ENCODE data around the gene ZDHHC18. TPM values are rescaled to one million over a fixed set of nuclear protein-coding genes. Genes with fewer than 3 reads are reported as not detected.
"Not testable (repeated sequence)": the region's sequence is repeated elsewhere in the genome, so short reads cannot be mapped to it uniquely, and the experiment has no call there.

Gene ZDHHC18
- total and polyA plus RNA-seq, 5 donors from 2014 or later, result 4.4 to 73.6 (median 14.2) TPM

DNA sequence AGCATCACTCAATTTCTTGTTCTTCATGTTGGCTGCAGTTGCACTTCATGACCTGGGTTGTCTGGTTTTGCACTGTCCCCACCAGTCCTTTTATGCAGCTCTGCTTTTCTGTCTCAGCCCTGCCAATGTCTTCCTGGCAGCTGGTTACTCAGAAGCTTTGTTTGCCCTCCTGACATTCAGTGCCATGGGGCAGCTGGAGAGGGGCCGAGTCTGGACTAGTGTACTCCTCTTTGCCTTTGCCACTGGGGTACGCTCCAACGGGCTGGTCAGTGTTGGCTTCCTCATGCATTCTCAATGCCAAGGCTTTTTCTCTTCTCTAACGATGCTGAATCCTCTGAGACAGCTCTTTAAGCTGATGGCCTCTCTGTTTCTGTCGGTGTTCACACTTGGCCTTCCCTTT lies 32.1 kb upstream of the ZDHHC18 start:
- Mint-ChIP-seq H3K27ac (peak overlapping the region in 1 of 3 donors; percentile 53), H3K9me3 (no peaks in the 10 kb centered on the region), H3K36me3 (peaks cover 41% of the 10 kb centered on the region), H3K4me3 (no peak overlapping the region), H3K4me1 (peaks cover under 1 to 32% (median 25%) of the 10 kb centered on the region in 4 donors), H3K27me3 (no peaks in the 10 kb centered on the region)
- no peaks in the 10 kb centered on the region for H3K9me3 ChIP-seq (ENCODE audit: control insufficient read depth in 2 of 2, low read length in 2 of 2)
- no peak overlapping the region for H3K27ac ChIP-seq (ENCODE audit: insufficient read depth, low read length, poor library complexity, severe bottlenecking)
- H3K4me3 ChIP-seq (ENCODE audit: low read depth, low read length), result no peak overlapping the region
- peaks cover 20% of the 10 kb centered on the region for H3K36me3 ChIP-seq (ENCODE audit: control insufficient read depth, insufficient read depth, low read length)
- DNase-seq (no peak), ATAC-seq (ENCODE audit: low read depth in 2 of 2) (no peak)
- peaks cover 16% of the 10 kb centered on the region for H3K4me1 ChIP-seq (ENCODE audit: control insufficient read depth, insufficient read depth, low read length, poor library complexity, severe bottlenecking)
- no peaks in the 10 kb centered on the region for H3K27me3 ChIP-seq (ENCODE audit: control insufficient read depth, insufficient read depth, low read length)

GRCh38 chr1:26797627-26798026 lies 28.9 kb upstream of the ZDHHC18 start:
- Histone ChIP-seq H3K27me3 (ENCODE audit: control insufficient read depth, insufficient read depth, low read length) (no peaks in the 10 kb centered on the region), H3K4me3 (ENCODE audit: low read depth, low read length) (no peak overlapping the region), H3K36me3 (ENCODE audit: control insufficient read depth, insufficient read depth, low read length) (peaks cover 20% of the 10 kb centered on the region), H3K9me3 (ENCODE audit: control insufficient read depth in 2 of 2, low read length in 2 of 2) (no peaks in the 10 kb centered on the region), H3K4me1 (ENCODE audit: control insufficient read depth, insufficient read depth, low read length, poor library complexity, severe bottlenecking) (peaks cover 25% of the 10 kb centered on the region), H3K27ac (ENCODE audit: insufficient read depth, low read length, poor library complexity, severe bottlenecking) (no peak overlapping the region)
- H3K27me3 Mint-ChIP-seq, result no peaks in the 10 kb centered on the region
- H3K36me3 Mint-ChIP-seq, result peaks cover 34% of the 10 kb centered on the region
- no peaks in the 10 kb centered on the region for H3K9me3 Mint-ChIP-seq
- DNase-seq, result no peak
- H3K27ac Mint-ChIP-seq, result peak overlapping the region in 2 of 3 donors; percentile 7 to 21
- H3K4me1 Mint-ChIP-seq, result peaks cover 16 to 46% (median 32%) of the 10 kb centered on the region in 4 donors
- H3K4me3 Mint-ChIP-seq, result no peak overlapping the region
- ATAC-seq (ENCODE audit: low read depth in 2 of 2), result no peak

- peak overlapping the region; percentile 68 for H3K4me3 ChIP-seq (ENCODE audit: low read depth, low read length)
- DNase-seq (no peak), ATAC-seq (ENCODE audit: low read depth in 2 of 2) (peak; percentile 49 to 50)
- H3K9me3 ChIP-seq (ENCODE audit: control insufficient read depth in 2 of 2, low read length in 2 of 2), result no peaks in the 10 kb centered on the region
- H3K36me3 Mint-ChIP-seq, result peaks cover 17% of the 10 kb centered on the region
- H3K27me3 ChIP-seq (ENCODE audit: control insufficient read depth, insufficient read depth, low read length), result no peaks in the 10 kb centered on the region
- H3K36me3 ChIP-seq (ENCODE audit: control insufficient read depth, insufficient read depth, low read length), result peaks cover 9% of the 10 kb centered on the region
- no peaks in the 10 kb centered on the region for H3K27me3 Mint-ChIP-seq
- peaks cover 16 to 39% (median 30%) of the 10 kb centered on the region in 4 donors for H3K4me1 Mint-ChIP-seq
- peak overlapping the region in 1 of 4 donors; percentile 78 for H3K4me3 Mint-ChIP-seq
- peak overlapping the region; percentile 94 to 98 (median 97) for H3K27ac Mint-ChIP-seq
- peak overlapping the region; percentile 52 for H3K27ac ChIP-seq (ENCODE audit: insufficient read depth, low read length, poor library complexity, severe bottlenecking)
- H3K9me3 Mint-ChIP-seq, result no peaks in the 10 kb centered on the region
- H3K4me1 ChIP-seq (ENCODE audit: control insufficient read depth, insufficient read depth, low read length, poor library complexity, severe bottlenecking), result peaks cover 25% of the 10 kb centered on the region
These were observed 26.9 kb upstream of the ZDHHC18 start for GRCh38 chr1:26799479-26800142.

DNA sequence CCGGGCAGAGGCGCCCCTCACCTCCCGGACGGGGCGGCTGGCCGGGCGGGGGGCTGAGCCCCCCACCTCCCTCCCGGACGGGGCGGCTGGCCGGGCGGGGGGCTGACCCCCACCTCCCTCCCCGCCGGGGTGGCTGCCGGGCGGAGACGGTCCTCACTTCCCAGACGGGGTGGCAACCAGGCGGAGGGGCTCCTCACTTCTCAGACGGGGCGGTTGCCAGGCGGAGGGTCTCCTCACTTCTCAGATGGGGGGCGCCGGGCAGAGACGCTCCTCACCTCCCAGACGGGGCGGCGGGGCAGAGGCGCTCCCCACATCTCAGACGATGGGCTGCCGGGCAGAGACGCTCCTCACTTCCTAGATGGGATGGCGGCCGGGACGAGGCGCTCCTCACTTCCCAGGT lies 22.6 kb upstream of the ZDHHC18 start:
- not testable (repeated sequence) for DNase-seq; H3K27ac ChIP-seq (ENCODE audit: insufficient read depth, low read length, poor library complexity, severe bottlenecking); ATAC-seq (ENCODE audit: low read depth in 2 of 2); H3K27ac Mint-ChIP-seq; H3K36me3 Mint-ChIP-seq; H3K9me3 Mint-ChIP-seq; H3K36me3 ChIP-seq (ENCODE audit: control insufficient read depth, insufficient read depth, low read length); H3K4me3 ChIP-seq (ENCODE audit: low read depth, low read length); H3K9me3 ChIP-seq (ENCODE audit: control insufficient read depth in 2 of 2, low read length in 2 of 2); H3K4me3 Mint-ChIP-seq; H3K27me3 ChIP-seq (ENCODE audit: control insufficient read depth, insufficient read depth, low read length); H3K27me3 Mint-ChIP-seq
- peaks cover 25% of the 10 kb centered on the region for H3K4me1 ChIP-seq (ENCODE audit: control insufficient read depth, insufficient read depth, low read length, poor library complexity, severe bottlenecking)
- peaks cover 16 to 34% (median 28%) of the 10 kb centered on the region in 4 donors for H3K4me1 Mint-ChIP-seq

GRCh38 chr1:26810105-26810504 lies 16.4 kb upstream of the ZDHHC18 start:
- peaks cover 0 to 15% (median 4%) of the 10 kb centered on the region in 4 donors for H3K4me1 Mint-ChIP-seq
- H3K27ac Mint-ChIP-seq, result peak overlapping the region; percentile 44 to 80 (median 52)
- peak; percentile 70 to 82 (median 80) for DNase-seq
- not testable (repeated sequence) for H3K27me3 Mint-ChIP-seq; H3K4me3 ChIP-seq (ENCODE audit: low read depth, low read length); H3K9me3 ChIP-seq (ENCODE audit: control insufficient read depth in 2 of 2, low read length in 2 of 2); H3K9me3 Mint-ChIP-seq; H3K4me1 ChIP-seq (ENCODE audit: control insufficient read depth, insufficient read depth, low read length, poor library complexity, severe bottlenecking); H3K36me3 Mint-ChIP-seq; H3K27me3 ChIP-seq (ENCODE audit: control insufficient read depth, insufficient read depth, low read length); H3K27ac ChIP-seq (ENCODE audit: insufficient read depth, low read length, poor library complexity, severe bottlenecking); H3K36me3 ChIP-seq (ENCODE audit: control insufficient read depth, insufficient read depth, low read length)
- peak; percentile 67 to 77 for ATAC-seq (ENCODE audit: low read depth in 2 of 2)
- H3K4me3 Mint-ChIP-seq, result peak overlapping the region in 1 of 4 donors; percentile 9

- no peaks in the 10 kb centered on the region for H3K9me3 Mint-ChIP-seq
- Histone ChIP-seq H3K27me3 (ENCODE audit: control insufficient read depth, insufficient read depth, low read length) (no peaks in the 10 kb centered on the region), H3K4me1 (ENCODE audit: control insufficient read depth, insufficient read depth, low read length, poor library complexity, severe bottlenecking) (no peaks in the 10 kb centered on the region), H3K27ac (ENCODE audit: insufficient read depth, low read length, poor library complexity, severe bottlenecking) (no peak overlapping the region), H3K9me3 (ENCODE audit: control insufficient read depth in 2 of 2, low read length in 2 of 2) (no peaks in the 10 kb centered on the region), H3K4me3 (ENCODE audit: low read depth, low read length) (no peak overlapping the region), H3K36me3 (ENCODE audit: control insufficient read depth, insufficient read depth, low read length) (no peaks in the 10 kb centered on the region)
- H3K4me3 Mint-ChIP-seq, result no peak overlapping the region
- H3K27me3 Mint-ChIP-seq, result no peaks in the 10 kb centered on the region
- H3K4me1 Mint-ChIP-seq, result peaks cover 0 to 15% (median 3%) of the 10 kb centered on the region in 4 donors
- H3K36me3 Mint-ChIP-seq, result no peaks in the 10 kb centered on the region
- DNase-seq, result no peak
- no peak overlapping the region for H3K27ac Mint-ChIP-seq
- no peak for ATAC-seq (ENCODE audit: low read depth in 2 of 2)
These were observed 15.4 kb upstream of the ZDHHC18 start for GRCh38 chr1:26811057-26811456.

- H3K27me3 ChIP-seq (ENCODE audit: control insufficient read depth, insufficient read depth, low read length), result no peaks in the 10 kb centered on the region
- H3K4me1 ChIP-seq (ENCODE audit: control insufficient read depth, insufficient read depth, low read length, poor library complexity, severe bottlenecking), result no peaks in the 10 kb centered on the region
- H3K4me3 Mint-ChIP-seq, result no peak overlapping the region
- no peak for DNase-seq
- H3K9me3 ChIP-seq (ENCODE audit: control insufficient read depth in 2 of 2, low read length in 2 of 2), result no peaks in the 10 kb centered on the region
- H3K27ac Mint-ChIP-seq, result no peak overlapping the region
- H3K36me3 ChIP-seq (ENCODE audit: control insufficient read depth, insufficient read depth, low read length), result no peaks in the 10 kb centered on the region
- H3K27ac ChIP-seq (ENCODE audit: insufficient read depth, low read length, poor library complexity, severe bottlenecking), result no peak overlapping the region
- no peak overlapping the region for H3K4me3 ChIP-seq (ENCODE audit: low read depth, low read length)
- H3K27me3 Mint-ChIP-seq, result no peaks in the 10 kb centered on the region
- H3K36me3 Mint-ChIP-seq, result no peaks in the 10 kb centered on the region
- no peak for ATAC-seq (ENCODE audit: low read depth in 2 of 2)
- H3K4me1 Mint-ChIP-seq, result peaks cover 0 to 15% (median 3%) of the 10 kb centered on the region in 4 donors
- no peaks in the 10 kb centered on the region for H3K9me3 Mint-ChIP-seq
These were observed 14.8 kb upstream of the ZDHHC18 start for GRCh38 chr1:26811708-26812107.

DNA sequence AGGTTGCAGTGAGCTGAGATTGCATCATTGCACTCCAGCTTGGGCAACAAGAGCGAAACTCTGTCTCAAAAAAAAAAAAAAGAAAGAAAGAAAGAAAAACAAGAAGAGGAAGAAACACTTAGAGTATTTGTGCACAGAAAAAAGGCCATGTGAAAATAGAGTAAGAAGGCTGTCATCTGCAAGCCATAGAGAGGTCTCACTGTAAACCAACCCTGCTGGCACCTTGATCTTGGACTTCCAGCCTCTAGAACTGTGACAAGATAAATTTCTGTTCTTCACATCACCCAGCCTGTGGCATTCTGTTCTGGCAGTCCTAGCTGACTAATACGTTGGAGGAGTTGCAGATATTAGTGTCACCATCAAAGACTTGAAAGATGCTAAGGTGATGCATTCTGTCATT lies 12.1 kb upstream of the ZDHHC18 start:
- Histone ChIP-seq H3K36me3 (ENCODE audit: control insufficient read depth, insufficient read depth, low read length) (no peaks in the 10 kb centered on the region), H3K9me3 (ENCODE audit: control insufficient read depth in 2 of 2, low read length in 2 of 2) (no peaks in the 10 kb centered on the region), H3K4me3 (ENCODE audit: low read depth, low read length) (no peak overlapping the region), H3K27me3 (ENCODE audit: control insufficient read depth, insufficient read depth, low read length) (no peaks in the 10 kb centered on the region), H3K4me1 (ENCODE audit: control insufficient read depth, insufficient read depth, low read length, poor library complexity, severe bottlenecking) (no peaks in the 10 kb centered on the region), H3K27ac (ENCODE audit: insufficient read depth, low read length, poor library complexity, severe bottlenecking) (no peak overlapping the region)
- Mint-ChIP-seq H3K4me1 (peaks cover 0 to 15% (median 3%) of the 10 kb centered on the region in 4 donors), H3K36me3 (no peaks in the 10 kb centered on the region), H3K27me3 (no peaks in the 10 kb centered on the region), H3K4me3 (no peak overlapping the region), H3K27ac (no peak overlapping the region), H3K9me3 (no peaks in the 10 kb centered on the region)
- DNase-seq, result no peak
- no peak for ATAC-seq (ENCODE audit: low read depth in 2 of 2)
